Endothelial cell of umbilical vein (primary cell): ENCODE data around the gene CMTM2. TPM values are rescaled to one million over a fixed set of nuclear protein-coding genes. Genes with fewer than 3 reads are reported as not detected.

Experiments
- BruUV-seq: library from RNA; stranded (reverse); fragments of 400-500 nt; replicated peaks from 2 replicates; lab custom pipeline; 2021; lab: Mats Ljungman, UMichigan
- CTCF ChIA-PET: fragments of 300-600, 350-600 bp; sonication (Branson Sonifier 250); formaldehyde crosslinking; loops from one replicate; lab custom pipeline; 2021; ENCODE audit warnings: antibody characterized with exemption, inconsistent platforms; lab: Charles Lee
- POLR2A ChIA-PET: fragments of 300-600, 350-600 bp; sonication (Branson Sonifier 250); formaldehyde crosslinking; loops from one replicate; lab custom pipeline; 2021; ENCODE audit warnings: antibody characterized with exemption, inconsistent platforms; lab: Charles Lee
- DNase-seq: peaks from one replicate; pipeline ENCODE4 v3.0.0-alpha.2; 2011; ENCODE audit warnings: low read depth, low spot score
- FAIRE-seq: peaks from 2 replicates; lab custom pipeline; 2011; peaks lifted over from hg19 to GRCh38; lab: Jason Lieb, UNC
- H2AFZ ChIP-seq: 2 replicates; pipeline ENCODE4 v1.6.0; 2012; ENCODE audit warnings: low read depth, low read length, control low read depth, inconsistent platforms
- H3K27ac ChIP-seq: 2 replicates; pipeline ENCODE4 v1.5.1; 2011; ENCODE audit warnings: low read depth, mild to moderate bottlenecking, control low read depth, low read length, moderate library complexity; ENCODE audit not compliant: insufficient read depth
- H3K27me3 ChIP-seq, 2 experiments: 2 replicates each; pipeline versions ENCODE4 v1.6.0 to v1.6.1; 2011; ENCODE audit warnings: low read length in 2 of 2, mixed read lengths in 1 of 2; ENCODE audit not compliant: control insufficient read depth in 2 of 2, insufficient read depth in 2 of 2
- H3K36me3 ChIP-seq, 2 experiments: 2 replicates in 1 of 2; 3 replicates in 1 of 2; pipeline ENCODE4 v1.5.1; 2011; ENCODE audit warnings: low read length in 2 of 2, mild to moderate bottlenecking in 1 of 2, moderate library complexity in 1 of 2; ENCODE audit not compliant: control insufficient read depth in 2 of 2, insufficient read depth in 2 of 2; ENCODE audit errors: extremely low read depth in 1 of 2
- H3K4me1 ChIP-seq: 3 replicates; pipeline ENCODE4 v1.5.1; 2011; ENCODE audit warnings: mild to moderate bottlenecking, low read length; ENCODE audit not compliant: control insufficient read depth, insufficient read depth; ENCODE audit errors: extremely low read depth
- H3K4me2 ChIP-seq: 2 replicates; pipeline ENCODE4 v1.6.1; 2011; ENCODE audit warnings: low read length, control low read depth, mixed read lengths; ENCODE audit not compliant: insufficient read depth
- H3K4me3 ChIP-seq, 3 experiments: fragments of 200-600 bp in 1 of 3; sonication (generic), shearing (Covaris generic) in 1 of 3; replicated peaks in 1 of 3; 2 replicates each; pipeline ENCODE4 v1.5.1; 2011 to 2016; ENCODE audit warnings: control low read depth in 3 of 3, low read length in 3 of 3, mild to moderate bottlenecking in 2 of 3, inconsistent platforms in 1 of 3, low read depth in 1 of 3, moderate library complexity in 1 of 3; ENCODE audit not compliant: insufficient read depth in 1 of 3
- H3K79me2 ChIP-seq: 2 replicates; pipeline ENCODE4 v1.6.0; 2012; ENCODE audit warnings: low read length, inconsistent platforms; ENCODE audit not compliant: control insufficient read depth, insufficient read depth
- H3K9ac ChIP-seq: replicated peaks from 2 replicates; pipeline ENCODE3; 2011; ENCODE audit warnings: low read length, control low read depth; ENCODE audit not compliant: insufficient read depth; ENCODE audit errors: extremely low read depth
- H3K9me1 ChIP-seq: replicated peaks from 3 replicates; pipeline ENCODE4 v1.6.0; 2011; ENCODE audit warnings: mild to moderate bottlenecking, low read length; ENCODE audit not compliant: control insufficient read depth, insufficient read depth; ENCODE audit errors: extremely low read depth
- H3K9me3 ChIP-seq: replicated peaks from 2 replicates; pipeline ENCODE4 v1.5.1; 2012; ENCODE audit warnings: low read length, inconsistent platforms; ENCODE audit not compliant: control insufficient read depth, insufficient read depth
- H4K20me1 ChIP-seq: replicated peaks from 2 replicates; pipeline ENCODE3; 2011; ENCODE audit warnings: mild to moderate bottlenecking, low read length; ENCODE audit not compliant: control insufficient read depth, insufficient read depth; ENCODE audit errors: extremely low read depth
- EZH2 ChIP-seq: IDR thresholded peaks from 2 replicates; pipeline ENCODE4 v1.6.1; 2012; ENCODE audit warnings: borderline replicate concordance, low read depth, mild to moderate bottlenecking, moderate library complexity, low read length, inconsistent platforms; ENCODE audit not compliant: severe bottlenecking
- FOS ChIP-seq: IDR thresholded peaks from 2 replicates; pipeline ENCODE4 v1.6.1; 2011; ENCODE audit warnings: mild to moderate bottlenecking, low read length, moderate library complexity, borderline replicate concordance; ENCODE audit not compliant: insufficient read depth
- JUN ChIP-seq: IDR thresholded peaks from 2 replicates; pipeline ENCODE4 v1.6.1; 2011; ENCODE audit warnings: borderline replicate concordance, low read depth; ENCODE audit not compliant: insufficient read length, insufficient read depth
- MAX ChIP-seq: IDR thresholded peaks from 2 replicates; pipeline ENCODE4 v1.6.1; 2011; ENCODE audit not compliant: insufficient read depth, insufficient read length
- MYC ChIP-seq: IDR thresholded peaks from one replicate; pipeline ENCODE4 v1.6.1; 2011; ENCODE audit warnings: mild to moderate bottlenecking, low read depth, low read length
- POLR2A ChIP-seq: IDR thresholded peaks from 2 replicates; pipeline ENCODE4 v1.6.1; 2012; ENCODE audit warnings: low read depth, mild to moderate bottlenecking, control low read depth, low read length
- POLR2AphosphoS5 ChIP-seq: IDR thresholded peaks from 2 replicates; pipeline ENCODE4 v1.6.1; 2012; ENCODE audit warnings: low read depth, mild to moderate bottlenecking, control low read depth, low read length, moderate library complexity; ENCODE audit not compliant: insufficient read depth
- dilution Hi-C: fragments of 300-500 bp; cut with MboI; formaldehyde crosslinking; loops from one replicate; pipeline ENCODE4 v1.15.0; 2019; ENCODE audit warnings: low sequenced_read_pairs; ENCODE audit not compliant: extremely low pct_ligation_motif_present
- intact Hi-C: fragments of 100-400 bp; cut with micrococcal nuclease; formaldehyde crosslinking; loops from one replicate; pipeline ENCODE4 v1.10.0; 2022
- polyA plus RNA-seq, 4 experiments: library from polyadenylated mRNA; depleted of rRNA in 3 of 4; stranded (reverse) in 3 of 4; unstranded in 1 of 4; fragments of >200 nt; gene quantifications; 2 replicates each; pipeline versions ENCODE4 v1.2.1 to v1.2.3, GENCODE V29; 2011 to 2012; ENCODE audit warnings: missing spikeins in 1 of 4
- total RNA-seq: library from RNA; stranded (reverse); gene quantifications from 2 replicates; pipeline ENCODE4 v1.2.3, GENCODE V29; 2021

CMTM2 gene
- total and polyA plus RNA-seq, 2 donors (not counting 3 experiments of a cell fraction or from before 2014, with no cell fraction given) = not detected

GRCh38 chr16:66534376-66534799 is 44.9 kb upstream of the CMTM2 start:
- POLR2A ChIA-PET = no interaction called here
- Histone ChIP-seq H3K9me3 (no peaks in the 10 kb centered on the region), H2AFZ (no peak overlapping the region), H3K4me2 (no peak overlapping the region), H3K79me2 (no peaks in the 10 kb centered on the region), H3K4me3 (no peak overlapping the region), H3K9me1 (no peaks in the 10 kb centered on the region), H3K36me3 (peaks cover 0 to 13% of the 10 kb centered on the region in 2 experiments), H4K20me1 (no peaks in the 10 kb centered on the region), H3K27ac (no peak overlapping the region), H3K4me1 (no peaks in the 10 kb centered on the region), H3K9ac (no peak overlapping the region), H3K27me3 (no peaks in the 10 kb centered on the region)
- BruUV-seq = no TSS peak
- CTCF ChIA-PET = no interaction called here
- FAIRE-seq (no peak), DNase-seq (no peak)
- dilution Hi-C loops (no loop called here), intact Hi-C loops (no loop called here)
- TF ChIP-seq EZH2 = no peak
- no peak for TF ChIP-seq MAX
- TF ChIP-seq MYC = no peak
- TF ChIP-seq POLR2AphosphoS5 = no peak
- no peak for TF ChIP-seq FOS
- TF ChIP-seq JUN = no peak
- no peak for TF ChIP-seq POLR2A

DNA sequence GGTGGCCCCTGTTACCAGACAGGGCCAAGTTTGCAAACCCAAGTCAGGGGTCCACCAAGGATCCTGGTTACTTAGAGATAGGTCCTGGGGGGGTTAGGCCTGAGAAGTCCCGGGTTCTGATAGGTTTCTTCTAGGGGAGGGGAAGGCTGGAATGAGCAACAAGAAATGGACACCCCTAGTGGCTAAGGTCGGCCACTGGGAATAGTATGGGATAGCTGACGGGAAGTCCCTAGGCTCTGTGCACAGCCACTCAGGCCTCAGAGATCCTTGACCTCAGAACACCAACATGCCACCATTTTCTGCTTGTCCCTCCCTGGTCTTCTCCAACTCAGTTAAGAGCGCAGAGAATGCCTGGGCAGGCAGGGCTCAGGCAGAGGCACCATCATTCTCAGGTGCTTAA is 42.7 kb upstream of the CMTM2 start:
- BruUV-seq = no TSS peak
- intact Hi-C loops = no loop called here
- ChIA-PET POLR2A (no interaction called here), CTCF (interaction anchor here (0.9 to 1.5 kb wide), 3 partner anchors 10 to 24 kb away, joined by 3 to 4 read pairs (median 3); no protein-coding TSS in a partner anchor)
- H3K36me3 ChIP-seq = peaks cover 0 to 10% of the 10 kb centered on the region in 2 experiments
- TF ChIP-seq POLR2A (no peak), JUN (no peak)
- H3K9me3 ChIP-seq = no peaks in the 10 kb centered on the region
- H3K9me1 ChIP-seq = no peaks in the 10 kb centered on the region
- dilution Hi-C loops = no loop called here
- H3K79me2 ChIP-seq = no peaks in the 10 kb centered on the region
- no peak overlapping the region for H3K9ac ChIP-seq
- no peak overlapping the region for H3K27ac ChIP-seq
- no peaks in the 10 kb centered on the region for H3K4me1 ChIP-seq
- FAIRE-seq (no peak), DNase-seq (no peak)
- H3K4me3 ChIP-seq = no peak overlapping the region
- no peaks in the 10 kb centered on the region for H4K20me1 ChIP-seq
- H3K4me2 ChIP-seq = no peak overlapping the region
- H3K27me3 ChIP-seq = no peaks in the 10 kb centered on the region
- H2AFZ ChIP-seq = no peak overlapping the region
